Smooth muscle cell of trachea (primary cell): Measurements from ENCODE around the gene TUBB4A. TPM values are rescaled to one million over a fixed set of nuclear protein-coding genes. Genes with fewer than 3 reads are reported as not detected.

Experiments
- total RNA-seq: library from RNA; depleted of rRNA; stranded (reverse); fragments of >200 nt; gene quantifications from 2 replicates; pipeline ENCODE4 v1.2.1, GENCODE V29; 2014

Gene TUBB4A
- total RNA-seq = not detected in 2 replicates

DNA sequence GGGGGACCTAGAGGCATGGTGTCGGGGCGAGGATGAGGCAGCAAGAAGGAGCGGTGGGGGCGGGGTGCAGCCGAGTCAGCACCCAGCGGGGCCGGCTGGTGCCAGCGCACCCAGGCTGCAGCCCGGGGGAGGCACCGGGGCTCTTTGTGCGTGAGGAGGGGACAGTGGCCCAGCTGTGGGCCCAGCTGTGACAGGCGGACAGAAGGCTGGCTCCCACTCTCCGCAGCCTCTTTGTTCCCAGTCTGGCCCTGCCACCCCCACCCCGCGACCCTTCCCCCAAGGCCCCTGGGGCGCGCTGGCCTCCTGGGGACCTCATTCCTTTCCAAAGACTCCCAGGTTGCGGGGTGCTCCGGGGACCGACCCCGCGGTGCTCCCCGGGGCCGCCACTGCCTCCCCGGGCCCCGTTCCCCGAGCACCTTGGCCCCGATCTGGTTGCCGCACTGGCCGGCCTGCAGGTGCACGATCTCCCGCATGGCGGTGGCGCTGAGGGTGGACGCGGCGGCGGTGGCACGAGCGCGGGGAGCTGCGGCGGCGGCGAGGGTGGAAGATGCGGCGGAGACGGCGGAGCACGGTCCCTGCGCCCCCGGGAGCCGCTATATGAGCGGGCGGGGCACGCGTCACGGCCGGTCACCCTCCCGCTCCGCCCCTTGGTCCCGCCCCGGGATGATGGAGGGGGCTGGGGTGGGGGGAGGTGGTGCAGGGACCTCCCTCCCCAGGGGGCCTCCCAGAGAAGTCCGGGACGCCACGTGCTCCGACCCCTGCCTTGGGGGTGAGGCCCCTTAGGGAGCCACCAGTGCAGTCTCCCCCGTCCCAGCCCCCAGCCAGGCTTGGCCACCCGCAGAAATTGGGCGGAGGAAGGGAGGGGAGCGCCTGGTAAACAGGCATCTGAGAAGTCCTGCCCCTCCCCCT is at the start of gene TUBB4A:
Gene TUBB4A, minus strand, starts transcription at position 570 of the 909 bp plus-strand sequence. Its CDS starts 97 bp downstream, at position 473.

DNA sequence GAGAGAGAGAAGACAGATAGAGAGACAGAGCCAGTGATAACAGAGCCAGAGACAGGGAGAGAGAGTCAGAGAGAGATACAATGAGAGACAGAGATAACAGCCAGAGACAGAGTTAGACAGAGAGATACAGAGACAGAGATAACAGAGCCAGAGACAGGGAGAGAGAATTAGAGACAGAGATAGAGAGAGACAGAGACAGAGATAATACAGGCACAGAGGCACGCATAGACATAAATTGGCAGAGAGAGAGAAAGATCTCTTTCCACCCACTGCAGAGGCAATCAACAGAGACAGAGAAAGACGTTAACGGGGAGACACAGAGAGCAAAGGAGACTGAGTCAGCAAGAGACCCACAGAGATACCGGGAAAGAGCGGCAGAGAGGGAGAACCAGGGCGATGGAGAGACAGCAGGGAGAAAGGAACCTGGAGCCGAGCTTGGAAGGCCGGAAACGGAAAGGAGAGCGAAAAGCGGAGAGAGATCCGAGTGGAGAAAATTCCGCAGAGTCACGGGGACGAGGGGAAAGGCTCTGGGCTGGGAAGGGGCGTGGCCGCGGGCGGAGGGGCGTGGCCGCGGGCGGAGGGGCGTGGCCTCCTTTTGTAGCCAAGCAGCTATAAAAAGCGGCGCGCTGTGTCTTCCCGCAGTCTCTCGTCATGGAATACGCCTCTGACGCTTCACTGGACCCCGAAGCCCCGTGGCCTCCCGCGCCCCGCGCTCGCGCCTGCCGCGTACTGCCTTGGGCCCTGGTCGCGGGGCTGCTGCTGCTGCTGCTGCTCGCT is 28.5 kb upstream of the TUBB4A start, which contains the start of gene TNFSF9:
Gene TNFSF9, plus strand, starts transcription at position 641 of the 777 bp plus-strand sequence. Its CDS starts 11 bp downstream, at position 652.

DNA sequence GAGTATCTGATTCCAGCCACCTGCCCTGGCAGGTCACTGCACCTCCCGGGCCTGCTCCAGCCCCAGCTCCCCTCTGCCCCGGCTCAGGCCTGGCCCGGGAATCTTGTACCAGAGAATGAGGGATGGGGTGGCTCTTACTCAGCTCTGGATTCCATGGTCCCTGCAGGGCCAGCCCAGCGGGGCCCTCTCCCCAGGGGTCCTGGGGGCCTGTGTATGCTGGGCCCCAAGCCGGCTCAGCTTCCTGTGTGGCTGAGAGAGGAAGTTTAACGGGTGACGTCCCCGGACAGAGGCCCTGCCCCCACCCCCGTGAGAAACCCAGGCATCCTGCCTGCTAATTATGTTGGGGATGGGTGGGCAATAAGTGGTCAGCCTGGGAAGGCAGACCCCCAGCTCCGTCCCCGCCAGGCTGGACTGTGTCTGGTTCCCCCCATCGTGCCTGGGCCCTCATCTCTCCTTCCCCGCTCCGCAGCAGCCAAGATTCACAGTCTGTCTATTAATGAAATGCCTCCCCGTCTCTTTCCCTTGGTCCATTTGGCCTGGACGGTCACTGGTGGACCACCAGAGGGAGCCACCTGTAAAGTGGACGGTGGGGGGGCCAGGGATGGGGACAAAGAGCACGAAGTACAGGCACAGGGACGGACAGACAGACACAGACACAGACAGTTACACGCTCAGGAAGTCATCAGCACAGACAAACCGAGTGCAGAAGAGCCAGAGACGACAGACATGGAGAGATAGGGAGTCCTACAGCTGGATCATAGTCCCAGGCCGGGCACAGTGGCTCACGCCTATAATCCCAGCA is 20.4 kb downstream of the TUBB4A start, which contains the start of gene DENND1C:
Gene DENND1C, minus strand, starts transcription at position 247 of the 802 bp plus-strand sequence. Its CDS starts 92 bp downstream, at position 155.

DNA sequence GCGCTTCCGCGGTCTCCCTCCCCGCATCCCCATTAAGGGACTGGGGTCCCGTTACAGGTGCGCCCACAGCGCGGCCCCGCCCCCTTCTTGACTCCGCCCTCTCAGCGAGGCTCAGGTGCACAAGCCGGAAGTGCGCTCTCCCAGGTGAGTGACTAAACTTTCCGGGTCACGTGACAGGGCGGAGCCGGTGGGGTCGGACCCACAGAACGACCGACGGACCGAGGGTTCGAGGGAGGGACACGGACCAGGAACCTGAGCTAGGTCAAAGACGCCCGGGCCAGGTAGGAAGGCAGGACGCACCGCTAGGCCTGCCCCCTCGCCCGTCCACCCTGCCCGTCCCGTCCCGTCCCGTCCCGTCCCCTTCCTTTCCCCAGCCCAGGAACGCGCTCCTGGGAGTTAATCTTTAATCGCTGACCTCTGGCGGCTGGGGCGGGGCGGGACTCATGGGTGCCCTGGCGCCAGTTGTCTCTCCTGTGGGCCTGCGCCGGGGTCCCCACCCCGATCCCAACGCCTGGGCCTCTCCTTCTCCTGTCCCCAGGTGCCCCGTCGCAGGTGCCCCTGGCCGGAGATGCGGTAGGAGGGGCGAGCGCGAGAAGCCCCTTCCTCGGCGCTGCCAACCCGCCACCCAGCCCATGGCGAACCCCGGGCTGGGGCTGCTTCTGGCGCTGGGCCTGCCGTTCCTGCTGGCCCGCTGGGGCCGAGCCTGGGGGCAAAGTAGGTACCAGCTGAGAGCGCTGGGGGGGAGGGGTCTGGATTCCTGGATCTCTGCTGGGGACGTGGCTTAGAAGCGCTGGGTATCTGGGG is 37.8 kb downstream of the TUBB4A start, which contains the start of gene CRB3:
Gene CRB3, plus strand, starts transcription at position 202 of the 804 bp plus-strand sequence. Its CDS starts 431 bp downstream, at position 633.

DNA sequence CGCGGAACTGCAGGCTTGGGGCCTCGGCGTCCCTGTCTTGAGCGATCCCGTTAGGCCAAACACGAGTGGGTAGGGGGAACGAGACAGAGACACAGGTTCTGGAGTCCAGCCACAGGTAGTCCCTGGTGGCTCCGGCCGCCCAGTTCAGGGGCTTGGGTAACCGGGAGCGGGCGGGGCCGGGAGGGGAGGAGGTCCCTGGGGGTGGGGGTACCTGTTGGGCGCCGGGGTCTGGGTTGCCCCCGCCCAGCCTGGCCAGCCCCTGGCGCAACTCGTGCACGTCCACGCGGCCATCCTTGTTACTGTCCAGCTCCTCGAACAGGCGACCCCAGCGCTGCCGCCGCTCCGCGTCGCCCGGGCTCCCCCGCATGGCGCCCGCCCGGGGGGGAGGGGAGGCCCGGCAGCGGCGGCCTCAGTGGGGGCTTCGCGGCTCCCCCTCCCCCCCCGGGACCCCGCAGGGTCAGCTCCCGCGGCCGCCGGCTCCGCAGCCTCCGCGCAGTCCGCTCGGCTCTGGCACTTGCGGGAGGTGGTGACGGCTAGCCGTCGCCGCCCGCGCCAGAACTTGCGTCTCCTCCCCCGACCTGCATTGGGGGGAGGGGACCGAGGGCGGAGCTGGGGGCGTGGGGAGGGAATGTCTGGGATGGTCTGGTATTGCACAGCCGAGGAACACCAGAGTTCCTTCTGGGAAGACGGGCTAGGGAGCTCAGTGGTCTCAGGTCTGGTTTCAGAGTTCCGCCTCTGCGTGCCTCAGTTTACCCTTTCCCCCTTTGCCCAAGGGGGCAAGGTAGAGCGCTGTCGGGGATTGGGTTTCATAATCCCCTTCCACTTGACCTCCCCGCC is 42.6 kb downstream of the TUBB4A start, which contains the start of gene SLC25A23:
Gene SLC25A23, minus strand, starts transcription at position 531 of the 837 bp plus-strand sequence. Its CDS starts 164 bp downstream, at position 367.

Other genes starting within 250 kb of the TUBB4A start
- gene MLLT1, start 222.3 kb downstream of the TUBB4A start, total RNA-seq = 6.7 and 10.9 TPM in 2 replicates
- gene ACER1, start 168.7 kb downstream of the TUBB4A start, total RNA-seq = not detected in 2 replicates
- gene CLPP, start 140.8 kb downstream of the TUBB4A start, total RNA-seq = 52.4 and 58.2 TPM in 2 replicates
- gene ALKBH7, start 129.5 kb downstream of the TUBB4A start, total RNA-seq = 23.5 and 59.1 TPM in 2 replicates
- gene PSPN, start 126.4 kb downstream of the TUBB4A start, total RNA-seq = 1.2 and 1.7 TPM in 2 replicates
- gene GTF2F1, start 109.1 kb downstream of the TUBB4A start, total RNA-seq = 49.2 and 58.7 TPM in 2 replicates
- 106 and 130 TPM in 2 replicates for gene KHSRP, start 77.5 kb downstream of the TUBB4A start, total RNA-seq
- under 0.01 TPM in 1 of 2 replicates, not detected in the other for gene SLC25A41, start 68.5 kb downstream of the TUBB4A start, total RNA-seq
- gene SLC25A23, start 42.5 kb downstream of the TUBB4A start, total RNA-seq = 17.2 and 46.3 TPM in 2 replicates
- gene CRB3, start 38.0 kb downstream of the TUBB4A start, total RNA-seq = not detected in 2 replicates
- not detected in 2 replicates for gene DENND1C, start 20.5 kb downstream of the TUBB4A start, total RNA-seq
- gene TNFSF9, start 28.7 kb upstream of the TUBB4A start, total RNA-seq = under 0.01 and 1.3 TPM in 2 replicates
- gene CD70, start 88.8 kb upstream of the TUBB4A start, total RNA-seq = not detected in 2 replicates
- 0.17 TPM in 1 of 2 replicates, not detected in the other for gene TNFSF14, start 167.9 kb upstream of the TUBB4A start, total RNA-seq
- gene C3, start 218.3 kb upstream of the TUBB4A start, total RNA-seq = 3.1 and 42.7 TPM in 2 replicates
- 44.1 and 55.1 TPM in 2 replicates for gene GPR108, start 235.3 kb upstream of the TUBB4A start, total RNA-seq
- gene TRIP10, start 237.4 kb upstream of the TUBB4A start, total RNA-seq = 35.8 and 57.6 TPM in 2 replicates